OCI-M2 (cell line): ENCODE measurements around the gene SLC12A4.
"Not testable (repeated sequence)": the region's sequence is repeated elsewhere in the genome, so short reads cannot be mapped to it uniquely, and the experiment has no call there.

ENCODE experiments used
- DNase-seq: peaks from one replicate; lab custom pipeline; 2025; ENCODE audit not compliant: unreplicated experiment; lab: John Stamatoyannopoulos, UW

SLC12A4 gene

DNA sequence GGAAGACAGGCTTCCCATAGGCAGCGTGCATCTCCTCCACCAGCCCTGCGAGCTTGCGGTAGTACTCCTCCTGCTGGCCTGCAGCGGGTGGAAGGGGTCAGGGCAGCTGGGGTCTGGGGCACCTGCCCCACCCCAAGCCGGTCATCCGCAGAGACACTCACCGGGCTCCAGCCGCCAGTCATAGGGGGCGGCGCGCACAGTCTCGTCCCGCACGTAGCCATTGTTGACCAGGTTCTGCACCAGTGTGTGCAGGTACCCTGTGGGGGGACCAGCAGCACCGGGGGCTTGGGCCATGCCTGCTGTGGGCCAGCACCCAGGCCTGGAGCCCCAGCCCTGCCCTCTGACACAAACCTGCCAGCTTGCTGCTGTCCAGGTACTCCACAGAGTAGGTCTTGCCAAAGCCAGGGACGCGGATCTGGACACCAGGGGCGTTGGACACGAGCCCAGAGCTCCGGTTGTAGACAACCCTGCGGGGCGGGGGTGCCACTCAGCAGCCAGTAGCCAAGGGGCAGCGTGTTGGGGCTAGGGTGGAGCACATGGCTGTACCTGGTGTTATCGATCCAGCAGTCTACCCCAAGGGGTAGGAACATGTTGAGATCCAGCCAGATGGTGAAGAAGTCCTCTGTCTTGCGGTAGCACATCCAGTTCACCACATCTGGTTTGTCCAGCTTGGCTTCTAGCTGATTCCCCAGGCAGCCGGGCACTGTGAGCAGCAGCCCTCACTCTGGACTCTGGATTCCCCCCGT, 25.8 kb downstream of the SLC12A4 start:
- no peak for DNase-seq

DNA sequence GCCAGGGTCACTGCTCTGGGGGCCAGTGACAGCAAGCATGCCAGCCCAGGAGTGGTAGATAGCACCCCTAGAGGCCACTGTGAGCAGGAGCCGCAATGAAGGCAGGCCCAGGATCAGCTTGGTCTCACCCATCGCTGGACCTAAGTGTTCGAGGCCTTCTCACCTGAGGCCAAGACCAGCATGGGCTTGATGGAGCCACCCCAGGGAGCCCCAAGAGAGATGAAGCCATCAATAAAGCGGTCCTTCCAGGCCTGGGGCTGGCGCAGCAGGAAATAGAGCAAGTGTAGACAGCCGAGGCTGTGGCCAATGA, 26.3 kb downstream of the SLC12A4 start:
- DNase-seq = no peak

DNA sequence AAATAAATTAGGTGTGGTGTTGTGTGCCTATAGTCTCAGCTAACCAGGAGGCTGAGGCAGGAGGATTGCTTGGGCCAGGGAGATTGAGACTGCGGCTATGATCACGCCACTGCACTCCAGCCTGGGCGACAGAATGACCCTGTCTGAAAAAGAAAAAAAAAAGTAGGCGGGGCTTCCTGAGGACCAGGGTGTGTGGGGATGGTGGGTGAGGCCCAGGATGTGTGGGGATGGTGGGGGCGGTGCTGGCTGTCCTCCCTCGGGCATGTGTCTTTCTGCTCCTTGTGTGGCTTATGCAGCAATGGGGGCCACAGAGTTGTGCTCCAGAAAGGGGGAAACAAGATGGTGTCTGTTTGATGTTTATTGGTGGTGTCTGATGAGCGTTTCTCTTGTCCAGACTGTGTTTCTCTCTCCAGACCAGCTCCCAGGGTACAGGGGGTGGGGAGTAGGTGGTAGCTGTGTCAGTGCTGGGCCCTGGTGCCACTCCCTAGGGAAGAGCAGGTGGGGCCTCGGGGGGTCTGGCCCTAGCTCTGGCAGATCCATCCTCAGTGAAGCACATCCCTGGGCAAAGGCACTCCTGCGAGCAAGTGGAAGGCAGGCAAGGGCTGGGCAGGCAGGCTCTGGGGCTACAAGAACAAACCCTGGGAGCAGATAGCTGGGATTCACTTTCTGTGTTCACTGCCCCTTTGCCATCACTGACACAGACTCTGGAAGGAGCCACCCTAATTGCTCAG, 26.8 kb downstream of the SLC12A4 start:
- no peak for DNase-seq

DNA sequence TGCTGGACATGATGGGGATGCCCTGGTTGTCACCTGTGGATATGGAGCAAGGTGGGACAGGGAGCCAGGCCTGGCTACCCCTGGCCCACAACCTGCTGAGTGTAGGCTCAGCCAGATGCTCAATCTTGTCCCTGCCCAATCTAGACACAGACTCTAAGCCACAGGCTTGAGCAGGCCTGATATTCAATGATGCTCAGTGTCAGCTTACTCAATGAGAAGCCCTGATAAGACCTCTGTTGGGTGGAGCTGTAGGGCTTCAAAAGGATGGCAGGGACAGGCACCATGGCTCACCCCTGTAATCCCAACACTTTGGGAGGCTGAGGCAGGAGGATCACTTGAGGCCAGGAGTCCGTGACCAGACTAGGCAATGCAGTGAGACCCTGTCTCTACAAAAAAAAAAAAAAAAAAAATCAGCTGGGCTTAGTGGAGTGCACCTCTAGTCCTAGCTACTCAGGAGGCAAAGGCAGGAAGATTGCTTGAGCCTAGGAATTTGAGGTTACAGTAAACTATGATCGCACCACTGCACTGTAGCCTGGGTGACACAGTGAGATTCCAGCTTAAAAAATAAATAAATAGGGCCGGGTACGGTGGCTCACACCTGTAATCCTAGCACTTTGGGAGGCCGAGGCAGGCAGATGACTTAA, 27.9 kb downstream of the SLC12A4 start:
- no peak for DNase-seq

DNA sequence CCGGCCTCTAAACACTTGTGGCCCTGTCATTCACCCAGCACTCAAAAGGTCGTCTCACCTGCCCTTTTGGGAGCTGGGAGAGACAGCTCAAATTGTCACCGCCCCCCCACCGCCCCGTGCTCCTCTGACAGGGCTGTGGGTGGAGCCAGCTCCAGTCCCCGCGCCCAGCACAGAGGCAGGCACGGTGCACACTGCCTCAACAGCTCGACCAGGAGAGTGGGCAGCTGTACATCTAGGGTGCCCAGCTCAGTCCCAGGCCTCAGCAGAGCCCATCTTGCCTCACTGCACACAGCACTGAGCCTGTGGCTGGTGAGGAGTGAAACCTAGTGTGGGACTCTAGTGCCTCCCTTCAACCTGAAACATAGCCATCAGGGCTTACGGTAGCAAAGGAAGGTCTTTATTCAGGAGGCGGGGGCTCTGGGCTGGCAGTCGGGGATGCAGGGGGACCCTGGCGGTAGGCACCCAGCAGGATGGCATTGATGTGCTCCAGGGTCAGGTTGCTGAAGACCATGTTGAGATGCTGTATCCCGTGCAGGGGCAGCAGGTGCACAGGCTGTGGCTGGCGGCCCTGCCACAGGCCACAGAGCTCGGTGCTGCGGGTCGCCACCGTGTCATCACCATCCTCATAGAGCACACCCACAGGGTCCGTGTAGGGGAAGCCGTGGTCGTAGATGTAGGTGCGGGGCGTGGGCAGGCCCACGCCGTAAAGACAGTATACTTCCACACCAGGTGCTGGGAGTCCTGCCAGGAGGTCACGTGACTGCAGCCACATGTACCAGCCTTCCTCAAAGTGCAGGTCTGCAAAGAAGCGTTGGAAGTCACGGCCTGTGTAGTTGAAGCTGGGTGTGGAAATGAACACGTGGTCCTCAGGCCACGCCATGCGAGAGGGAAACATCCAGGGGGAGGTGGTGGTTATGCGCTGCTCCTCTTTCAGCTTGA, 28.7 kb downstream of the SLC12A4 start:
- no peak for DNase-seq

DNA sequence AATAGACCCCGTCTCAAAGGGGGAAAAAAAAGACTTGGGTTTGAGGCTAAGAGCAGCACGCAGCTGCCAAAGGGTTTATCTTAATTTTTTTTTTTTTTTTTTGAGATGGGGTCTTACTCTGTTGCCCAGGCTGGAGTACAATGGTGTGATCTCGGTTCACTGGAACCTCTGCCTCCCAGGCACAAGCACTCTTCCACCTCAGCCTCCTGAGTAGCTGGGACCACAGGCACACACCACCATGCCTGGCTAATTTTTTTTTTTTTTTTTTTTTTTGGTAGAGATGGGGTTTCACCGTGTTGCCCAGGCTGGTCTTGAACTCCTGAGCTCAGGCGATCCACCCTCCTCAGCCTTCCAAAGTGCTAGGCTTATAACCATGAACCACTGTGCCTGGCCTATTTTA, 30.7 kb downstream of the SLC12A4 start:
- DNase-seq = not testable (repeated sequence)

DNA sequence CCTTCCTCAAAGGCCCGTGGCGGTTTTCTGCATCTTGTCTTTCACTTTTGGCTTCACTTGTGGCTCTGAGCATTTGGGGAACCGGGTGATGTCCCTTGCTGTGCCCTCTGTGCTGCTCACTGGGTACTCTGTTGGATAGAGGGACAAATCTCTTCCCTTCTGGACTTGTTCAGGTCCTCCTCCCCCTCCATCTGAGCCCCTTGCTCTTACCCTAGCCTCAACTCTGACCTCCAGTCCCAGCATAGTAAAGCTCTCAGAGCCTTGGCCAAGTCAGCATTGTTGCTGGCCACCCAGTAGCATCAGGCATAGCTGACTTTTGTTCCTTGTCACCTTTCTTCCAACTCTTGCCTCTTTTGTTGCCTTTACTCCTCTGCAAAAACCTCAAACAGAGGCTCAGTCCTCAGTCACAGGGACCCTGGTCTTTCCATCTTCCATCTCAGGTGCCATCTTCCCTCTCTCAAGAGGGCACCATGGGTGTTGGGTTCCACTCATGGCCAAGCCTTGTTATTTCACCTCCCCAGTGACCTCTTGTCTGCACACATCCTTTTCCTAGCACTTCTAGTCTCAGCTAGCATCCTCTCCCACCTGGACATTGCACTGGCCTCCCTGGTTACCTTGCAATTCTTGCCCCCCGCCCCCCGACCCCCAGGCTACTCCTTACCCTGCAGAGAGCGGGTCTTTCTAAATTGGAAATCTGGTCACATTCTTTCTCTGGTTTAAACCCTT, 31.4 kb downstream of the SLC12A4 start:
- DNase-seq = no peak

DNA sequence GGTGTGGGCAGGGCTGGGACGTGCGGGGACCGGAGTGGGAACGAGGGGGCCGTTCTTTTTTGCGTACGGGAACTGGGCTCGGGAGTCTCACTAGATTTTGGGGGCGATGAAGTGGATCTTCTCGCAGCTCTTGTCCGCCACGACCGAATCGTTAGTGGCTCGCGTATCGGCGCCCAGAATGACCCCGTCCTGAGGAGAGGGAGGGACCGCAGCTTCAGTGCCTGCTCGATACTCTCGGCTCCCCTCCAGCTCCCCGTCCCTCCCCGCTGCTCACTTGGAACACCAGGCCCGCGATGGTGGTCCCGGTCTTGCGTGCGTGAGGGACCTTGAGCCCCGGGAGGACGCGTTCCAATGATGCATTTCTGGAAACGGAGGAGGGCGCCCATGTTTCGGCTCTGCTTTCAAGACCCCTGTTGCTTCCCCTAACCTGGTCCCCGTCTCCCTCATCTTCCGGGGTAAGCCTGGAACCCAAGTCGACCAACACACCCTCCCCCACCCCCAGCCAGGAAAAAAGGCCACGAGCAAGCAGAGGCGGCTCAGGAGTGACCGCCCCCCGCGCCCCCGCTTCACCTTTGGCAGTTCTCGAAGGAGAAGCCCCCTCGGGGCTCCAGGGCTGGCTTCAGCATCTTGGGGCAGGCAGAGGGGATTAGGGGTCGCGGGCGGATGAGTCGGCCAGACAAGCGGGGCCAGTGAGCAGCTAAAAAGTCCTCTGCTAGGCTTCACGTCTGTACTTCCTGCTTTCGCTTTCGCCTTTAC, 32.1 kb downstream of the SLC12A4 start, which contains the start of gene PSMB10:
Gene PSMB10, minus strand, starts transcription at position 727 of the 756 bp plus-strand sequence. Its CDS starts 101 bp downstream, at position 626.
- DNase-seq = no peak

DNA sequence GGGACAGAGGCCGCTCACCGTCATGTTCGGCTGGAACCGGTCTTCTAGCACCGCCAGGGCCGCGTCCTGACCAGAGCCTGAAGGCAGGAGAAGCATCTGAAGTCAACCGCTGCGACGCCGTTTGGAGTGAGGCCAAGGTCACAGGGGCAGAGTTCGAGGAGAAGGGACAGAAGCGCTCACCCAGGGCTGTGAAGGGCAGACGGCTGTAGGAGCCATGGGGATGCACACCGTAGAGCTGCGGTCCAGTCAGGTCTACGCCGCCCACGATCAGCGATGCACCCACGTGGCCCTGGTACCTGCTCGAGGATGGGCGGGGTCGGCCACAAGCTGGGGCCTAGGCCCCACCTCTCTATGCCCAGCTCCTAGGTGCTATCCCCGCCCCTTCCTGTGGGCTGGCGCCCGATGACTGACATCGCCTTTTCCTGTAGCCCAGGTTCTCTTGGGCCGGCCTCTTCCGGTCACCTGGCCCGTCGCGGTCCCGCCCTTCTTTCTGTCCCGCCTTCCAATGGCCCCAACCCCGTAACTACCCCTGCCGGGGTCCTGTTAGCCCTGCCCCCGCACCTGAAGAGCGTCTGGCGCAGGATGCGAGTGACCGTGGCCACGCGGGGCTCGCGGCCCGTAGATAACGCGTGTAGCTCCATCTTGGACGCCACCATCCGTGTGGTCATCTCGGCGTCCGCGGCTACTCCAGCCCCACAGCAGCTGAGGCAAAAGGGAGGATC, 32.9 kb downstream of the SLC12A4 start:
- peak; percentile 83 for DNase-seq

DNA sequence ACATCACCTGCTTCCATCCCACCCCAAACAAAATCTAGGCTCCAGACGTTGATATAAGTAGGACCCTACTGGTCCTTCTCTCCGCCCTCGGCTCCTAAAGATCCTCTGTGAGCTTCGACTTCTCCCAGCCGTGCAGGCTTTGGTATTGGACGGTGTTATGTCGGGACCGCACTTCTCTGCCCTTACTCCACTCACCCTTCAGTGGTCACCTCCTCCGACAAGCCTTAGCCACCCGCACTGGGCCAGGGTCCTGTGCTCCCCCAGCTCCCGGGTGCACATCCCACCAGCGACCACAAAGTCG, 33.4 kb downstream of the SLC12A4 start:
- no peak for DNase-seq

DNA sequence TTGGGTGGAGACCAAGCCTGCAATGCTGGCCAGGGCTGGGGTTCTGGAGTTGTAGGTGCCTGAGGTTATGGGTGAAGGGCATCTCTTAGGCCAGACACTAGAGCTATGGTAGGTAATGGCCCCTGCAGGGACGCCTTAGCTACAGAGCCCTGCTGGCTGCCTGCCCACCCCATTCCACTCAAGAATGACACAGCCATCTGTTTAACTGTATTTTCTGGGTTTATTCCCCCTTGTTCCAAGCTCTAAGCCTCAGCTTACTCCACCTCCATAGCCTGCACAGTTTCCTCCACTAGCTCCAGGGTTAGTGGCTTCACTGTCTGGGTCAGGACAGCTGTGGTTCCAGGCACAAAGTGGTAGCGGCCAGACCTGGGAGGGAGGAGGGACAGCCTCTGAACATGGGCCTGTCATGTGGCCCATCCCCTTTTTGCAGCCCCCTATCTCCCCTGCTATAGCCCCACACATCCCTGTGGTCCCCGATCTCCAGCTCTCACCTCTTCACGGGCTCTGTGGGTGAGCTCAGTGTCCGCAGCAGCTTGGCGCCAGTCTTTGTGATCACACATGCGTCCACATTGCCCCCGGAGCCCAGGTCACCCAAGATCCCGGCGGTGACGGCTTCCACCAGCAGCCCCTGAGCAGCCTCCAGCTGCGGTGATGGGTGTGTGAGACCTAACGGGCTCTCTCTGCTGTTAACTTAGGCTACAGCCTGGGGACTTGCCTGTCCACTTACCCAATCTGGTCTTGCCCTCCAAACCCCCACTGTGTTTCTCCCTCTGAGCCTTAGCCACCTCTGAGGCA, 33.9 kb downstream of the SLC12A4 start:
- DNase-seq = no peak

DNA sequence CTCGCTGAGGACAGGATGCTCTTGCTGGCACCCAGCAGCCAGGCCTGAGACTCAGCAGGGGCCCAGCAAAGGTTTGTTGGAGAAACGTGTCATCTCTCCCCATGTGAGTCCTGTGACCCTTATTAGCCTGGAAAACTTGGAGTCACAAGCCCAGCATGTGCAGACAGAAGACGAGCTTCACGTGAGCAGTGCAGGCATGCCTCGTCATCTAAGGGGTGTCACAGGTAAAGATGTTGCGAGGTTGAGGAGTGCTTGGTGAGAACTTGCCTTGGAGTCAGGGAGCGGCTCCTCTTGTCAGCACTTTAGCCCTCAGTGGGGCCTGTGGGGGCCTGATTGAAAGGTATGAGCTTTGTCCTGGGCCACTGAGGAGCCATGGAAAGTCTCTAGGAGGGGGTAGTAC, 34.6 kb downstream of the SLC12A4 start:
- DNase-seq = no peak

DNA sequence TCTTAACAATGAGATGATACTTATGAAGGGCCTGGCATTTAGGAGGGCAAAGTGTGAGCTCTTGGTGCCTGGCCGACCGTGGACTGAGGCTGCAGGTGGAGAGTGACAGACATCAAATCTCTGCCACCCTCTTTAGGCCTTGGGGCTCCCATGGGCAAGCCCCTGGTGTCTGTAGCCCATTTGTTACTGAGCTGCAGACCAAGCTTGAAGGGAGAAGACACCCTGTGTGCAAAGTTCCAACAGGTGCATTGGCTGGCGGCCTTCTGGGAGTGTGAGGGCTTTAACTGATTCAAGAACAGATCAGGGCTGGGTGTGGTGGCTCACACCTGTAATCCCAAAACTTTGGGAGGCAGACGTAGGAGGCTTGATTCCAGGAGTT, 36.0 kb downstream of the SLC12A4 start:
- DNase-seq = no peak

DNA sequence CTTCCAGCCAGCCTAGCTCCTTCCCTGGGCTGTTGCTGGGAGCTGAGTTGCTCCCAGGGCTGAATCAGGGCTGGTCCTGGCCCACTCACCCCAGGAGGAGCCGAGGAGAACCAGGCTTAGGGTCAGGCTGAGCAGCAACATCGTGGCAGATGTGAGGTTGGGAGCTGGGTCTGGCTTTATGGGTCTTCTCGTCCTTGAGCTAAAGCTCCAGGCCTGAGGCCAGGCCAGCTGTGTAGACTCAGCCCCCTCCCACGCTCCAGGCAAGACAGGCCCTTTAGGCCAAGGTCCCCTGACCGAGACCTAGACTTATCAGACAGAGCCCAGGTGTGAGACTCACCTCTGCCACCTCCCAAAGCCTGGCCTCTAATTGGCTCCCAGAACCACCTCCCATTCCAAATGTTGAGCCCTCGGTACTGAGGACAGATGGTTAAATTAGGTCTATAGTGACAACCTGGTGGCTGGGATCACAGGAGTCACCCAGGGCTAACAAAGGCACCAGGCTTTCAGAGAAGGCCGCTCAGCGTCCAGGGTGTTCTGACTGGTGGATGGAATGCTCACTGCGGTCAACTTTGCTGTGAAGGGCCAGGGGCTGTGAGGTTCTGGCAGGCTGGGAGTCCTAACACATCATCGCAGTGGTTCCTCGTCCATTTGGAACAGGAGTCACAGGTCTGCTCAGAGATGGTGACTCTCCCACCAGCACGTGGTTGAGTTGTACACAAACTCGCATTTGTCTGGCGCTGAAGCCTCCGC, 36.5 kb downstream of the SLC12A4 start, which contains the start of gene CTRL:
Gene CTRL, minus strand, starts transcription at position 151 of the 750 bp plus-strand sequence. Its CDS starts 10 bp downstream, at position 141.
- DNase-seq = no peak

DNA sequence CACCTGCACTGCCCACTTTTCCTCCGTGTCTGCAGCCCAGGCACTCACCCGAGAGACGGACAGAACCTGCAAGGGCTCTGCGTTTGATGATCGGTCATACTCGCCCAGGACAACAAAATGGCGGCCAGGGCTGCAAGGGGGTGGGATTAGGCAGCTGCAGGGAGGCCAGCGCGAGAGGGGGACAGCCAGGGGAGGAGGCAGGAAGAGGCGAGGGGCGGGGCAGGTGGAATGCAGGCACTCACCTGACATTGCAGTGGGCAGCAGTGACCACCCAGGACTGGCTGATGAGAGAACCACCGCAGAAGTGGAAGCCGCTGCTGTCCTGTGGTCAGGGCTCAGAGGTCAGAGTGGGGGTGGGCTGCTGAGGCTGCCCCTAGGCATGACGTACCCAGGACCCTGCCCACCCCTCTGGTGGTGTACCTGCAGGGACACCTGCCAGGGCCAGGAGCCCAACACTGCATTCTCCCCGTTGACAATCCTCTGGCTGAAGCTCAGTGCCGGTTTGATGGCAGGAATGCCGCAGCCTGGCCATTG, 37.7 kb downstream of the SLC12A4 start:
- no peak for DNase-seq

DNA sequence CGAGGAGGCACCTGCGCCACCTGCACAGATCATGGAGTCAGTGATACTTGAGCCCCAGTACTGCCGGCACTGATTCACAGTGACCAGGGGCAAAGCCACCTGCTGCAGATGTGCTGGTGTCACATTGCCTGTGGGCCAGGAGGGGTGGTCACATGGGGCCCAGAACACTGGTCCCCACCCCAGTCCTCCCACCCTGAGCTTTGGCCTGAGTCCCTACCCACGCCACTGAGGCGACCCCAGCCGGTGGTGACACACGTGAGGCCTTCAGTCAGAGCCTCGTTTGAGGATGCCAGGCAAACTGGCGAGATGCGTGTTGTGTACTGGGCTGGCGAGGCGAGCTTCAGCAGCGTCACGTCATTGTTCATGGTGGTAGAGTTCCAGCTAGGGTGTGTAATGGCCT, 38.2 kb downstream of the SLC12A4 start:
- no peak for DNase-seq
